ENCODE measurements around the gene RCOR1.
"Not testable (repeated sequence)": the region's sequence is repeated elsewhere in the genome, so short reads cannot be mapped to it uniquely, and the experiment has no call there.

The RCOR1 gene

DNA sequence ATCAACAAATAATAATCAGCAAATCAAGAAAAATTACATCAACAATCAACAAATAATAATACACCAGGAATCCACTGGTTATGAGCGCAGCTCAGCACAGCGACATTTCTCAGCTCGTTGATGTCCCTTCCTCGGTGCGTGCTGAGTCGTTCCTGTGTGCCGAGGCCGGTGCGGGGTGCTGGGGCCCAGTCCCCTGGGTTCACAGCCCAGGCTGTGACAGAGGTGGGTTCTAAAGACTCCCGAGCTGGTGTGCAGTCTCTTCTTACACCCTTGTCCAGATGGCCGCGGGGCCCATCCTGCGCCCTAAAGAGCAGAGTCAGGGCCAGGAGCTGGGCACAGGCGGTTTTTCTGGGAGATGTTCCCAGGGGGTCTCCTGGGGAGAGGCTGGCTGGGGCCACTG, 157.9 kb downstream of the RCOR1 start:
- no peak for DNase-seq (ENCODE audit: low read depth)

DNA sequence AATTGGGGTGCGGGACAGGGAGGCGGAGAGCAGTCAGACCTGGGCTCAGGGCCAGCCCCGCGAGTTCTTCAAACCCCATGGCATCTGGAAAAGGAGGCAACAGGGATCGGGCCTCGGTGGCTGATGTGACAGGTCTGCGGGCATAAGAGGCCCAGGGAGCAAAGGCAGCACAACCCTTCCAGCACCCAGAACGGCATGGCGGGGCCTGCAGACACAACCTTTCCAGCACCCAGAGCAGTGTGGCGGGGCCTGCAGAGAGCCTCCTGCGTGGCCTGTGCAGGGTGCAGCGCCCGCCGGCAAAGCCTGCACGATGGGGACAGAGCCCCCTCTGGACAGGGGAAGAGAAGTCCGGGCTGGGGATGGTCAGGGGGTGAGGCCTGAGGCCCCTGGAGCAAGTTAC, 158.6 kb downstream of the RCOR1 start:
- DNase-seq (ENCODE audit: low read depth), result no peak

DNA sequence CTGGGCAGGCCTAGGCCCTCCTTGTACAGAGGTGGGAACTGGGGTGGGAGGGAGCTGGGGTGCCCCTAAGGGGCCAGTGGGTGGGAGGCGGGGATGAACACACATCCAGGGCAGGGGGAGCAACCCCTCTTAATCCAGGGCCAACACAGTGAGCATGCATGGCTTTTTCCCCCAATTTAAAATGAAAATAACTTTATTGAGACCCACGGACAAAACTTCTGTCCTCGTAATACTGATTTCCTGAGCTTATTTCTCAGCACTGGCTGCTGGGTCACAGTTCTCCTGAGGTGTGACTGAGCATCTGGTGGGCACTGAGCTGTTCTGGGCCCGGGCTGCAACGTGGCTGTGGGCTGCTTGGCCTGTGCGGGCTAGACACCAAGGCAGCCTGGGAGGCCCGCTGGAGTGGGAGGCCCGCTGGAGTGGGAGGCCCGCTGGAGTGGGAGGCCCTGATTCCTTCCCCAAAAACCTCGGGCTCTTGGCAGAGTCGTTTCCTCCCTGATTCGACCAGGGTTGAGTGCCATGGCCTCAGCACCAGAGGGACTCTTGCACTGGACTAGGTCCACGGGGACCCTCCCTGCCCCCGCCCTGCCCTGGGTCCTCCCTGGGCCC, 159.9 kb downstream of the RCOR1 start:
- DNase-seq (ENCODE audit: low read depth), result no peak

DNA sequence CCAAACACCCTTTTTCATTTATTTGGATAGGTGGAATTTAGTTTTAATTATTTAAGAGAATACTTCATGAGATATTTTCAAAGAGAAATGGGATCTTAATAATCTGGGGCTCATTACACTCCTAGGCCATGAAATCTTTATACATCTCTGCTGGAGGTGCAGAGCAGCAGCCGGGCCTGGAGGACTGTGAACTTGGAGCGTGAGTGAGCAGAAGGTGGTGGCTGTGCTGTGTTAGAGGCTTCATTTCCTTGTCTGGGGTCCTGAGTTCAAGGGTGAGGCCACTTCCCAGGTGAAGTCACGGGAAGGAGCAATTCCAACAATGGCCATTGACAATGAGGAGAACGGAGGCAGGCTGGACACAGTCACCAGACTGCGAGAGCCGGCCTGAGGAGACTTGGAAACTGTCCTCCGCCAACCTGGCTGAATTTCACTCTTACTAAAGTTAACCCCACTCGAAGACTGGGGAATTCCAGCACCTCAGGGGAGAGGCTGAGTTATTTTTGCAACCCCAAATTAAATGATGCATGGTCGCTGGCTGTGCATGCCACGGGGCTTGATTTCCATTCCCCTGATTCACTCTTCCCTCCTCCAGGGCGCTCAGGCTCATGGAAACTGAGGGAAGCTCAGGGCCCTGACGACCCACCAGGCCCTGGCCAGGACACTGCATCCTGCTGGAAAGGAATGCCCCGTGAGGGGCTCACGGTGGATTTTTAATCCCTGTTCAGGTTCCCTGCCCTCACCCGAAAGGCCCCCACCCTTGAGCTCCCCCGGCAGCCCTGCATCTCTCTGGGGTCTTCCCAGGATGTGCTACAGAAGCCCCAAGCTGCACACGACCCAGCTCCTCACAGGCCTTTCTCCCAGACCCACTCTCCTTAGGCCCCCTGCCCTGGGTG, 162.2 kb downstream of the RCOR1 start:
- DNase-seq (ENCODE audit: low read depth), result no peak

DNA sequence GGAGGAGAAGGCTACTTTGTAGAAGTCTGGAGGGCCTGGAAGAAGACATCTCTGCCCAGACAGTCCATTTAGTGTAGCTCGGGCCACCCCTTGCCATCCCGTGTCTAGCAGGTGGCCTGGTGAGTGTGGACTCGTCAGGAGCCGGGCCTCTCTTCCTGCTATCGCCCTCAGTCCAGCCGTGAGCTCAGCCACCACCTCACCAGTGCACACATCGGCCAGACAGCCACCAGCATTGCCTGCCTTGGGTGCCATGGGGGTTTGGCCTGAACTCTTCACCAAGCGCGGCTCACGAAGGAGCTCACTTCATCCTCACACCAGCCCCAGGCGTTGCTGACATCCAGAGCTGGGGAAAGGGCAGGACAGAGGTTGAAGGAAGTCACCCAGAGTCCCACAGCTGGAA, 165.2 kb downstream of the RCOR1 start:
- no peak for DNase-seq (ENCODE audit: low read depth)

DNA sequence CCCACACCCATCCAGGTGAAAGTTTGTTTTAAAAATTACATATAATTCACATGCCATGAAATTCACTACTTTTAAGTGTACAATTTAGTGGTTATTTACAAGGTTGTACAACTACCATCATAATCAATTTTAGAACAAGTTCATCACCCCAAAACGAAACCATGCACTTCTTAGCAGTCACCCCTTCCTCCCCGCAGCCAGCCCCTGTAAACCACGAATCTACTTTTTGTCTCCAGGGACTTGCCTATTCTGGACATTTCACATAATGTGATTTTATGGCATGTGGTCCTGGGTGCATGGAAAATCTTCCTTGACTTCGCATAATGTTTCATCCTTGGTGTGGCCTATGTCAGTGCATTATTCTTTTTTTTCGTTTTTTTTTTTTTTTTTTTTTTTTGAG, 165.6 kb downstream of the RCOR1 start:
- no peak for DNase-seq (ENCODE audit: low read depth)

DNA sequence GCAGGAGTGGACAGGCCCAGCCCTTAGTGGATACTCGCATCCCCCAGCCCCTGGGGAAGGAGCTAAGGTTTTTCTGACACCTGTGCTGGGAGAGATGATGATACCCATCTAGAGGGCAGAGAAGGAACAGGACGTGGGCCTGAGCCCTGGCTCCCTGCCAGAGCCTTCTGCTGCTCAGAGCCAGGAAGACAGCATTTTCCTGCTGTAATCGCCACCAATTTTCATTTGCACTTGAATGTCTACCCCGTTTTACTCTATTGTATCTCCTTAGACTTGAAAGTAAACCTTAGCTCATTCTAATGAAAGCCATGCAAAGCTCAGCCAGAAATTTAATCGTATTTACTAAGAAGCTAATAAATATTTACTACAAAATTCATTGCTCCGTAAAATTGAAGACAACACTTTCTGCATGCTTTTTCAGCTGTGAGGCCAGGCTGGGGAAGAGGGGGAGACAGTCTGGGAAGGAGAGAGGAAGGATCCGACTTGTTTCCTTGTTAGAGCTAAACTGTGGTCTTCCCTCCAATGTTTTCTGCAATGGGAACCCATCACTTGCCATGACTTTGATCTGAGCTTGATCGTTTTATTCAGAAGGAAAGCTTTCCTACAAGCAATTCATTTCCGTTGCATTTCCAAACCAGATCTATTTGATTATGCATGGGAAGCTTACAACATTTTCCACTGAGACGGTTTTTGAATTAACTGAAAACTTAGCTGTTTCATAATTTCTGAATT, 167.2 kb downstream of the RCOR1 start:
- DNase-seq (ENCODE audit: low read depth), result peak; percentile 21

DNA sequence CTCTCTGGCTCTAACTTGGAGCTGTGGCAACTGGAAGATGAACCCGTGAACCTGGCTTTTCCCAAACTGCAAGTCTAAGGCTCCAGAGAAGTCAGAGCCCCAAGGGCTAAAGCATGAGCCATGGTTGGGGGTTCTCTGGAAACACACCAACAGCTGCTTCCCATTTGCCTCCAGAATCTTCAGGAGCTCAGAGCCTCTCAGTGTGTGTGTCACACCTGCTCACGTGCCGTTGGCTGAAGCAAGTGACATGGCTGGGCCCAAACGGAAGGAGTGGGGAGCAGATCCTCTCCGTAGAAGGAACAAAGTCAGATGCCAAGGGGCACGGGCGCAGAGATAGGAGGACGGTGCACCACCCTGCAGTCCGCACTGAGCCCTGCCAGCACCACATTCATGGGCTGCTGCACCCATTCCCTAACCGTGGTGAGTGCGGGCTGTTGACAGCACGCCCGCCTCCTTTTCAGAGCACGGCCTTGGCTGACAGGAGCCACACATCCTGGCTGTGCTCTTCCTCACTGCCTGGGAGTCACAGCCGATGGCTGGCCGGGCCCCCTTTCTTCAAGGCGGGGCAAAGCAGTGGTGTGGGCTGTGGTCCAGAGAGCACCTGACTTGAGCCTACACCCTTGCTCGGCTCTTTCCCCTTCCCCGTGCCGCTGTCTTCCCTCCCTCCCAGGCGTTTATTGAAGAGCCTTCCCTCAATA, 168.2 kb downstream of the RCOR1 start:
- DNase-seq (ENCODE audit: low read depth), result no peak

DNA sequence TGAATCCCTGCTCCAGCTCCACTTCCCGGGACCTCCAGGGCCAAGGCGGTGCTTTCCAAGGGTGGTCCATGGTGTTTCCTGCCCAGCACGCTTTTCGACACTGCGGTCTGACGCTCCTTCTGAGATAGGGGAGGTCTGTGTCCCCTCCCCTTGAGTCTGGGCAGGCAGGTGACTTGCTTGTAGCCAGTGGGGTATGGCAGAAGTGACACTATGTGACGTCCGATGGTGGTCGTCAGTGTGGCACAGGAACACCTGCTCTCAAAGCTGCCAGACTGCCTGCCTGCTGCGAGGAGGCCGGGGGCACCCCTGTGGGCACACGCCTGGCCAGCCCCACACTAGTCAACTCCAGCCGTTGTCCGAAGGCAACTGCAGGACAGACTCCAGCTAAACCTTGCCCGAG, 168.8 kb downstream of the RCOR1 start:
- DNase-seq (ENCODE audit: low read depth), result no peak

DNA sequence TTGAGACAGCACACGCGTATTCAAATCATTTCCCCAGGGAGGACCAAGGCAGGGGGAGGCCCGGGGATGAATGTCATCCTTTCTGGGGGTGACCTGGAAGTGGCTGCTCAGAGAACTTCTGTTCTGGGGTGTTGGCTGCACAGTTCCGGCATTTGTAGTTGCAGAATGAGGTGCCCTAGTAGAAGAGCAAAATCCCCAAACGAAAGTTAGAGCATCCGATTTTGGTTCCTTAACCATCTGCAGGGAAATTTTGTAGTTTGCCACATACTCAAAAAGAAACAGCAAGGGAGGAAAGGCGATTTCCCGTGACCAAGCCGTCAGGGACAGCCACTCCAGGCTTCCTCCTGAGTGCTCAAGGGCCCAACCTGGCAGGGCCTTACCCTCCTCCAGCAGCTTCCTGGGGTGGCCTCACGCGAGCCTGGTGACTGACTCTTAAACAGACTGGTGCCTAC, 171.8 kb downstream of the RCOR1 start:
- DNase-seq (ENCODE audit: low read depth), result no peak

DNA sequence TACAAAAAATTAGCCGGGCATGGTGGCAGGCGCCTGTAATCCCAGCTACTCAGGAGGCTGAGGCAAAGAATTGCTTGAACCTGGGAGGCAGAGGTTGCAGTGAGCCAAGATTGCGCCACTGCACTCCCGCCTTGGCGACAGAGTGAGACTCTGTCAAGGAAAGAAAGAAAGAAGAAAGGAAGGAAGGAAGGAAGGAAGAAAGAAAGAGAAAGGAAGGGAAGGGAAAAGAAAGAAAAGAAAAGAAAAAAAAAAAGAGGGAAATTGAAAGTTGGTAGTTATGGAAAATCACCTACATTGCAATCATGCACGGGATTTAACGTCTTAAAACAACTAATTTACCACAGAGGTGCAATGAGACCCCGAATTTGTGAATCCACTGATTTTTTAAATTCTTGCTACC, 173.3 kb downstream of the RCOR1 start:
- DNase-seq (ENCODE audit: low read depth), result not testable (repeated sequence)

DNA sequence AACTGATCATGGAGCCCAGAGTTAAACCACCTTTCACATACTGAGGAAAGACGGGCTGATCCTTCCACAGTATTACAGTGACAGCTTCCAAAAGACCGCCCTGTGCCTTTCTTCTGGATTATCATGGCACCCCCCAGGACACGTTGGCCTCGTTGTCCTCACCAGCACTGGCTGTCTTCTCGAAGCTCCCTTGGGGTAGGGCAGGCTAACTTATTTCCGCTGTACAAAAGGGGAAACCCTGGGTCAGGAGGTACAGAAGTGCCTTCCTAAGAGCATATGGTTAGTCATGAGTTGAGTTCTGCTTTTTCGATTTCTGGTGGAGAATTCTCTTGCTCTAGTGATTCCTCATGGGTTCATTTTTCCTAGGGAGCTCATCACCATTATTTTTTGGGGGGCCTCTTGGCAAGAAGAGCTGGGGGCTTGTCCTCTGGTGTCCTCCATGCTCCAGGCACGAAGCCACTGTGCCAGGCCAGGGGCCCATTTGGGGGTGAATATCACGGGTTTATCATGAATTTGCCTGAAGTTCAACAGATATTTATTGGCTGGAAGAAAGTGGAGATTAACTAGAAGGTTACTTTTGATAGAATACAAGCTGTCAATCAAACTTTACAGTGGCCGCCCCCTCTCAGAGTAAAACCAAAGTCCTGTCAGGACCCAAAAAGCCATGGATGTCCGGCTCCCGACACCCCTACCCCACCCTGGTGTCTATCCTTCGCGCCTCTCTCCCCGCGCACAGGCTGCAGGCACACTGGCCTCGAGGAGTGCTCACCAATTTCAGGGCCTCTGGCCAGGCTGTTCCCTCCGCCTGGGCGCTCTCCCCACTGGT, 176.0 kb downstream of the RCOR1 start:
- no peak for DNase-seq (ENCODE audit: low read depth)

DNA sequence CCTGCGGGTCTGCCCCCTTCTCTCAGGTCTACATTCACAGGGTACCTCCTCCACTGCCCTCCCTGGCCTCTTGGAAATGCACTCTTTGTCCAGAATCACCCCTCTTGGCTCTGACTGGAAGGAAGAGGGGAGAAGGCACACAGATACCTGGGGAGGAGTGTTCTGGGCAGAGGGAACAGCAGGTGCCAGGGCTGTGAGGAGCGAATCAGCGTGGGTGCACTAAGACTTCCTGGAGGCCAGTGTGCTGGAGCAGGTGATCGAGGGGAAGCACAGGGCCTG, 176.5 kb downstream of the RCOR1 start:
- no peak for DNase-seq (ENCODE audit: low read depth)

DNA sequence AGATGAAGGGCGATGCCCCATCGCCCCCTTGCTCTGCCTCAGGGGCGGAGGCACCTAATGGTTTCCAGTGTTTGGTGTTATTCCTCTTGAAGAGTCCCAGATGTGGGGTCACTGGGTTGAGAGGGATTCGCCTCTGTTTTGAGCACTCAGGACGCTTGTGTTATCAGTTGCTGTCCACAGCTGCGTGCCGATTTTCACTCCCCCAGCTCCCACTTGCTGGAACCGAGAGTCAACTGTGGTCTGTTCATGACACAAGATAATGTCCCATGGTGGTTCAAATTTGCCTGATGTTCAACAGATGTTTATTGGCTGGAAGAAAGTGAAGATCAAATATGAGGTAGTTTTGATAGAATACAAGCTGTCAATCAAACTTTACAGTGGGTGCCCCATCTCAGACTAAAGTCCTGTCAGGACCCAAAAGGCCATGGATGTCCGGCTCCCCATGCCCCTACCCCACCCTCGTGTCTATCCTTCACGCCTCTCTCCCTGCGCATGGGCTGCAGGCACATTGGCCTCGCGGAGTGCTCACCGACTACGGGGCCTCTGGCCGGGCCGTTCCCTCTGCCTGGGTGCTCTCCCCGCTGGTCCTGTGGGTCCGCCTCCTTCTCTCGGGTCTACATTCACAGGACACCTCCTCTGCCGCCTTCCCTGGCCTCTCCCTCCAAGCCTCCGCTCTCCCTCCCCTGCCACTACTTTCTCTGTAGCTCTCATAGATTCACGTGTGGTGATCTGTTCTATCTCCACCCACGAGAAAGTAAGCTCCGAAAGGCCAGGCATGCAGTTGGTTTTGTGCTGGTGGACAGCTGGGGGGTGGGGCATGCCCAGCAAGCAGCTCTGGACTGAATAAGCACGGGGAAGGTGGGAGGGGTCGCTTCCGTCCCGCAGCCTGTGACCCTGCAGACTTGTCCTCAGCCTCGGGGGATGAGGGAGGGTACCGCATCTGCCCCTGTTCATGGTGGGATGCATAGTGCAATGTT, 178.0 kb downstream of the RCOR1 start:
- no peak for DNase-seq (ENCODE audit: low read depth)

DNA sequence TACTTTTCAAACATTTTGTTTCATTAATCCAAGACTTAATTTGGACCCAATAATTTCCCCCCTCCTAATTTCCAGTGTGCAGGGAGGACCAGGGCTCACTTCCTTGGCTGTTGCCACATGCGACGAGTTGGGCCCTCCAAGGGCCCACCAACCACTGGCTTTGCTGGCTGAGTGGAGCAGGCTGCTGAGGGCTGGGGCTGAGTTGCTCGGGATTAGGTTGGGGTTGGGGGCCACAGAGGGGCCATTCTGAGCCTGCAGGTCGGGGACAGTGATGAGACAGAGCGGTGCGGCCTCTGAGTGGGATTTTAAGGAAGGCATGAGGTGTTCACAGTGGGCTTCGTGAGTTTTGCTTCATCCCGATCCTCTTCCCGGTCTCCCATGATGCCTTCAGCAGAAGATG, 178.7 kb downstream of the RCOR1 start:
- no peak for DNase-seq (ENCODE audit: low read depth)

DNA sequence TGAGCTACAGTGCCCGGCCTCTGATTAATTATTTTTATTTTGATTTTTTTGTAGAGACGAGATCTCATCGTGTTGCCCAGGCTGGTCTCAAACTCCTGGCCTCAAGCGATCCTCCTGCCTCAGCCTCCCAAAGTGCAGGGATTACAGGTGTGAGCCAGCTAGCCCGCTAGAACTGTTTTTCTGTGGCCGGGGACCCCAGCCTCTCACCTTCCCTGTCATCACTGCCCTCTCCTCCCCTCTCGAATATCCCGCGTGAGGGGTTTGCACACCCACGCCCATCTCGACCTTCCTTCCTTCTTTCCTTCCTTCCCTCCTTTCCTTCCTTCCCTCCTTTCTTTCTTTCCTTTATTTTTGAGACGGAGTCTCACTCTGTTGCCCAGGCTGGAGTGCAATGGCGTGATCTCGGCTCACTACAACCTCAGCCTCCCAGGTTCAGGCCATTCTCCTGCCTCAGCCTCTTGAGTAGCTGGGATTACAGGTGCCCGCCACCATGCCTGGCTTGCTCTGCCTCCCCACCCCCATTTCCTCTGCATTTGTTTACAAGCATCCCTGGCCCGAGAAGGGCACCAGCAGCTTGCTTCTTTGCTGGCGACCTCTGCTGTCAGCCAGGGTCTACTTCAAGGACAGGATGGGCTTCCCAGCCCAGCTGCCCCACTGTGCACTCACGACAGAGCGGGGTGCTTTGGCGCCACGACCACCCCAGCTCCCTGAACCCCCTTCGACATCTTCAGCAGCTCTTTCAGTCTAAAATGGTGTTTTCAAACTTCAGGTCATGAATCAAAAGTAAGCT, 180.5 kb downstream of the RCOR1 start:
- DNase-seq (ENCODE audit: low read depth), result peak; percentile 53

DNA sequence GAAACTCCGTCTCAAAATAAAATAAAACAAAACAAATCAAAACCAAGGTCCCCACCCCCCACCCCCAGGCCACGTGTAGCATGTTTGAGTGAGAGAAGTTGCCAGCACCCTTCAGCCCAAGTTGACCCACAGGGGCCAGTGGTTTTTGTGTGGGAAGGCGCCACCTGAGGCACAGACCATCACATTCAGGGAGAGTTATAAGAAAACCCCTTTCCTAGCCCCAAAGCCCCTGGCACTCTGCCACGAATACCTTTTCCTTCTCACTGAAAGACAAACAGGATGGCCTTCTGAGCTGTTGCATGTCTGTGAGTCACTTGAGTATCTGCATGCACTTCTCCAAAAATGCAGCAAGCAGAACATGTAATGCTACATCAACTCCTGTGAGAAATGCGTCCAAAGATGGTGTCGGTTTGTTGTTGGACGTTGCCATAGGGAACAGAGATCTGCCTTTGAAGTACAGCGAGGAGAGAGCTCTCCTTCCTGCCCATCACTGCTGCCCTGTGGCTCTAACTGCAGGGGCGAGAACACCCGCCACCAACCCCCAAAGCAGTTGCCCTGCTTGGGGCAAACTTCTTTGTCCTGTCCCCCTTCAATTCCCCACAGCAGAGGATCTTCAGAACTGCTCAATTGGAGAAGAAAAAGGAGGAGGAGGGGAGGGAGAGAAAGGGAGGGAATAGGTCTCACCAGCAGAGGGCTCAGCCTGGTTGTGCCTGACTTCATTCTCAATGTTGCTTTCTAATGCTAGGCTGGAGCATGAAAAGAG, 182.1 kb downstream of the RCOR1 start:
- DNase-seq (ENCODE audit: low read depth), result peak; percentile 84

DNA sequence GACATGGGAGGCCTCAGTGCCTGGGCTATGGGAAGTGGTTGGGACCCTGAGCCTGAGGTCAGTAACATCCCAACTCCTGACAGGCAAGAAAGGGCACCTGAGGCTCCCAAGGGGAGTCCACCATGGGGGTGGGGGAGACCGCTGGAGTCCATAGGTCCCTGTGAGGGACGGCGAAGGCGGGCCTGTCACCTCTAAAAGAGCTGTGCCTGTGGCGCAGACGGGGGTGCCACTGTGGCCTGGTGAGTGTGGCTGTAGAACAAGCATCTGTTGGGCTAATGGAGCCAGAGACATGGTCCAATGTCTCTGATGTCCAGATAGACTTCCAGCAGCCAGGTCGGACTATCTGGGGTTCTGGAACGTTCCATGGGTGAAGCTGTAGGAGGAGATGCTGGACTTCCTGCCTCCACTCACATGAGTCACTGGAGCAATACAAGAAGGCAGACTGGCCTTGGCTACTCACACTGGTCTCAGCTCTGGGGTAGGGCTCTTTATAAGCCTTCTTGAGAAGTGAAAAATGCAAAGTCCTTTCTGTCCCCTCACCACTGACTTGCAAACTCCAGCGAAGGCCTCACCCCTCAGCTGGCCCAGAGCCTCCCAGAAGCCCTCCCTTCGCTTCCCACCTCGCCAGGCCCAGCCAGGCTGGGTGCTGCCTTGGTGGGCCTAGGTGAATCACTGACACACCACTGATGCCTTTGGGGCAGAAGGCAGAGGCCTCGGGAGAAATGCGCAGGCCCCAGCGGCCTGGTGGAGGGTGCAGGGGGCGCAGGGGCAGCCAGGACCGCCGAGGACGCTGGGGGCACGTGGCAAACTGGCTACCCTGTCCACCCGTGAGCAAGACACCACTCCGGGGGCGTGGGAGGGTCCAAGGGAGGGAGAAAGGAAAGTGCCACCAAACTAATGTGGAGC, 183.7 kb downstream of the RCOR1 start:
- peak; percentile 85 for DNase-seq (ENCODE audit: low read depth)
